D721Med (cell line): Measurements from ENCODE around the gene PLVAP.

Experiments used
- DNase-seq: peaks from one replicate; pipeline ENCODE4 v3.0.0; 2011; ENCODE audit warnings: low spot score; ENCODE audit not compliant: insufficient read length
- FAIRE-seq: peaks from 2 replicates; lab custom pipeline; 2011; peaks lifted over from hg19 to GRCh38; lab: Jason Lieb, UNC
- TF ChIP-seq, protein P1 (sequence below): IDR thresholded peaks from 2 replicates; pipeline ENCODE4 v1.5.1; 2012; ENCODE audit warnings: mild to moderate bottlenecking, control low read depth; ENCODE audit not compliant: insufficient read depth; ENCODE audit errors: missing control alignments

The PLVAP gene

DNA sequence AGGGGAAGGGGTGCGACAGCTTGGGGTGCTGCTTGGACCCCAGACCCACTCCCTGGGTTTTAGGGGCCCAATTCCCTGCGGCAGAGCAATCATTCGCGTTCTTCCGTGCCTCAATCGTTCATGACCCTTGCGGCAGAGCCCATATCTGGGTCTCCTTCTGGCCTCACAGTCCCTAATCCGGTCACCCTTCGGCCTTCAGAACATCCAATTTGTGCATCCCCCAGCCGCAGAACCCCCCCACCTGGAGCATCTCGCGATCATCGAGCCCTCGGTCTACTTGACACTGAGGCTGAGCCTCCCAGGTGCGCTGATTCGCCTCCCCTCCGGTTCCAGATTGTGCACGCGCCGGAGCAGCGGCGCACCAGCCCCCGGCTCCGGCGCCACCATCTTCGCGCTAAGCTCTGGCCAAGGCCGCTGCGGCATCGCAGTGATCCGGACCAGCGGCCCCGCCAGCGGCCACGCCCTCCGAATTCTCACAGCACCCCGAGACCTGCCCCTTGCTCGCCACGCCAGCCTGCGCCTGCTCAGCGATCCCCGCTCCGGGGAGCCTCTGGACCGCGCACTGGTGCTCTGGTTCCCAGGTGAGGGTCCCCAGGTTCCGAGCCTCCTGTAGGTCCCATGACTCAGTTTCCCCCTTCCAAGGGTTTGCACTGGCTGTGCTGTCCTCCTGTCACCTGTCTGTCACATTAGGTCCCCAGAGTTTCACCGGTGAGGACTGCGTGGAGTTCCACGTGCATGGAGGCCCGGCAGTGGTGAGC lies 39.3 kb downstream of the PLVAP start:
- TF ChIP-seq, protein P1, sequence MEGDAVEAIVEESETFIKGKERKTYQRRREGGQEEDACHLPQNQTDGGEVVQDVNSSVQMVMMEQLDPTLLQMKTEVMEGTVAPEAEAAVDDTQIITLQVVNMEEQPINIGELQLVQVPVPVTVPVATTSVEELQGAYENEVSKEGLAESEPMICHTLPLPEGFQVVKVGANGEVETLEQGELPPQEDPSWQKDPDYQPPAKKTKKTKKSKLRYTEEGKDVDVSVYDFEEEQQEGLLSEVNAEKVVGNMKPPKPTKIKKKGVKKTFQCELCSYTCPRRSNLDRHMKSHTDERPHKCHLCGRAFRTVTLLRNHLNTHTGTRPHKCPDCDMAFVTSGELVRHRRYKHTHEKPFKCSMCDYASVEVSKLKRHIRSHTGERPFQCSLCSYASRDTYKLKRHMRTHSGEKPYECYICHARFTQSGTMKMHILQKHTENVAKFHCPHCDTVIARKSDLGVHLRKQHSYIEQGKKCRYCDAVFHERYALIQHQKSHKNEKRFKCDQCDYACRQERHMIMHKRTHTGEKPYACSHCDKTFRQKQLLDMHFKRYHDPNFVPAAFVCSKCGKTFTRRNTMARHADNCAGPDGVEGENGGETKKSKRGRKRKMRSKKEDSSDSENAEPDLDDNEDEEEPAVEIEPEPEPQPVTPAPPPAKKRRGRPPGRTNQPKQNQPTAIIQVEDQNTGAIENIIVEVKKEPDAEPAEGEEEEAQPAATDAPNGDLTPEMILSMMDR, result no peak
- FAIRE-seq (no peak), DNase-seq (no peak)

DNA sequence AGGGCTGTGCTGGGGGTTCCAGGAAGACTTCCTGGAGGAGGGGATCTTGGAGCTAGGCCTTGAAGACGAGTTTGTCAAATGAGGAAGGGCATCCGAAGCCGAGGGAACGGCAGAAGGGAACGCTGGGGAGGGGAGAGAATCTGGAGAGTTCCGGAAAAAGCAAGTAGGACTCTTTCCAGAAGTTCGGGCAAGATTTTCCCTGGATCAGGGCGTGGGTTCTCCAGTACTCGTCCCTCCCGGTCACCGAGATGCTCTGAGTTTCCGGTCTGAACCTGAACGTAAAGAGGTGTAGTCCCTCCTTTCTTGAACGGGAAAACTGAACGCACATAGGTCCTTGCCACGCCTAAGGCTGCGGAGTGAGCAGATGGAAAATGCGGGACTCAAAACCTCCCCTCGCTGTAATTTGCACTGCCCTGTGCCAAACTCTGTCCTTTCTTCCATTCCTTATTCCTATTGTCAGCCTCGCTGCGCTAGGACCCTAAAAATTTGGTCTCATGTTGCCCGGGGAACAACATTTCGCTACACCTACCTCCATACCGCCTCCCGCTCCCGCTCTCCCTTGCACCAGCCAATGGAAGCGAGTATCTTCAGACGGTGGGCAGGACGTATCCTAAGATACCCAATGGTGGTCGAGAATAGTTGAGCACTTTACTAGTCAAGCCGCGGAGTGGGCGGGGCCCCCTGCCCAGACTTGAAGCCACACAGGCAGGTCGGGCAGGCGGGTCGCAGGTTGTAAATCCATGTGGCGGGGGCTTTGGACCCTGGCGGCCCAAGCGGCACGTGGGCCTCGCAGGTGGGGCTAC lies 40.1 kb downstream of the PLVAP start, which contains the start of gene GTPBP3:
Gene GTPBP3, plus strand, starts transcription at position 682 of the 803 bp plus-strand sequence. Its CDS starts 59 bp downstream, at position 741.
- no peak for FAIRE-seq
- TF ChIP-seq, protein P1, result no peak
- DNase-seq, result peak; percentile 94

DNA sequence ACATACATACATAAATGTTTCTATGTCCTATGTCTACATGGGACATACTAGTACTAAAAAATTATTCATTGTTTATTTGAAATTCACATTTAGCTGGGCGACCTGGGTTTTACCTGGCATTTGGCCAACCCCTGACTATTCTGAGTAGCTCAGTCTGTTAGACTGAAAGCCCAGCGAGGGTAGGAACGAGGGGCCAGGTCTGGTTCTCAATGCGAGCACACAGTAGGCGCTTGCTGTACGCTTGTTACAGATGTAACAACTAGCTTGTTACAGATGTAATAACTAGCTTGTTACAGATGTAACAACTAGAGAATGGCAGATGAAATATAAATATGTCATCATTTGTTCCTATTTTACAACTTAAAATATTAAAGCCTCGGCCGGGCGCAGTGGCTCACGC lies 41.6 kb downstream of the PLVAP start:
- TF ChIP-seq, protein P1, result no peak
- DNase-seq, result no peak
- FAIRE-seq, result no peak

DNA sequence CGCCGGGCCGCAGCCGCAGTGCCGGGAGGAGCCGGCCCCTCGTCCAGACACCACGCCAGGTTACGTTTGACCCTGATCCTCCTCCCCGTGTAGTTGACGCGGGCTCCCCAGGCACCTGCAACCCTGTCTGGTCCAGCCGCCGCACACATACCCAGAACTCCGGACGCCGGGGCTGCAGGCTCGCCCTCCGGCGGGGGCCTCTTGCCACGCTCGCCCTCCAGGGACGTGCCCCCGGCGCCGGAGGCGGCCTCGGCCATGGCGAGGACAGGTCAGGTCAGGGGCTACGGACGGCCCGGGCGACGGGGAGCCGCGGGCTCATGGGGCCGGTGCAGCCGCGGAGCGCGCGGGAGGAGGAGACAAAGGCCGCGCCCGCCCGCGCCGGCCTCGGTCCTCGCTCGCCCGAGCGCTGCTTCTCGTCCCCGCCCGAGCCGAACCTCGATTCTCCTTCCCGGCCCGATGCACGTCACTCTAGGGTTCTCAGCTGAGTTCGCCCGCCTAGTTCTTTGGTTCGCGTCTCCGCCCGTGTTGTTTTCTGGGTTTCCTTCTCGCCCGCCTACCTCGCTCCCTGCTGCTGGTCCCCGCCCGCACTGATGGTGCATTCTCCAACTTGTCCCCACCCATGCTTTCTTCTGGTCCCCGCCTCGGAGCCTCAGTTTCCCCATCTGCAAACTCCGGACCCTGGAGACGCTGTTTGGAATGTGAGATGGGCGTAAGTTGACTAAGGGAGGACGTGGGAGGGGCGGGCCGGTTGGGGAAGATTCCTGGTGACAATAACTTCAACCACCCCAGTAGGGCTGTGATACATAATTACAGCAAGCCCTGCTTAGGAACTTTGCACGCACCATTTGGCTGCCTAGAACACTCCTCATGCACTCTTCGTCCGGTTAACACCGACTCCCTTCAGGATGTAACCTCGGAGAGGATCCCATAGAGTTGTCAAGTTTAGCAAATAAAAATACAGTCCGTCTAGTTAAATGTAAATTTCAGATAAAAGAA lies 42.4 kb downstream of the PLVAP start, which contains the start of gene ANO8:
Gene ANO8, minus strand, starts transcription at position 442 of the 996 bp plus-strand sequence. Its CDS starts 185 bp downstream, at position 257.
- no peak for FAIRE-seq
- peak; percentile 97 for DNase-seq
- TF ChIP-seq, protein P1, result no peak

DNA sequence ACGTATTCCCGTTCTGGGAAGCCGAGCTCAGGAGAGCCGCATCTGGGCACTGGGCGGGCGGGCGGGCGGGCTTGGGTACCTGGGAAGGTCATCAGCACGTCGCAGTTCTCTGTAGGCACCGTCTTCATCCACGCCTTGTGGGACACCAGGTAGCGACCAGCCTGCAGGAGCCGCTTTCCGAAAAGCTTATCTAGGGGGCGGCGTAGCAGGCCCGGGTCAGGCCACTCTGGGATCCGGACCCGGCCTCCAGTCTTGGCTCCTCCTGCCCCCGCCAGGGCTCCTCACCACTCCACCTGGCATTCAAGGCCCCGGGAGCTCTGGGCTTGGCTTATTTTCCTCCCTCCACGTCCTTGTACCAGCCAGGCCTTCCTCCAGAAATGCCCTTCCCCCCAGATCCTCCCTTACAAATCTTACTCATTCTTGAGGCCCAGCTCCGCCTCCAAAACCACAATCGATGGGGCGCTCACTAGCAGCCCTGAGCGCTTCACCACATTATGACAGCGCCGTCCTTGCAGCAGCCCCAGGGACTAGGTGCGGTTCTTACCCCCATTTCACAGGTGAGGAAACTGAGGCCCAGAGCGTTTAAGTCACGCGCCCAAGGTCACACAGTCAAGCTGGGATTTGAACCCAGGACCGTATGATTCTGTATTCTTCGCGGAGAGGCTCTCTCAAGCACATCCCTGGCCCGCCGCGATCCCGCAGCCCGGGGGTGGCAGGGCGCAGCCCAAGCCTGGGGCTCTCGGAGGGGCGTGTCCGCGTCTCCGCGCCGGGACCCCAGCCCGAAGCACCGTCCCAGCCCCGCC lies 43.3 kb downstream of the PLVAP start:
- no peak for FAIRE-seq
- no peak for DNase-seq
- TF ChIP-seq, protein P1, result no peak
